Stimulated activated CD4-positive, alpha-beta T cell treated with anti-CD3 and anti-CD28 coated beads, Interleukin-2, amount 100 ng/mL, for 24 hours (primary cell): Measurements from ENCODE around the gene RBBP8NL.
"Not testable (repeated sequence)": the region's sequence is repeated elsewhere in the genome, so short reads cannot be mapped to it uniquely, and the experiment has no call there.

ENCODE experiments used
- DNase-seq, 2 donors: peaks; one replicate each; pipeline ENCODE4 v3.0.0-alpha.2; 2020

The RBBP8NL gene

GRCh38 chr20:62441987-62442539 lies 14.7 kb upstream of the RBBP8NL start:
- DNase-seq, result no peak

DNA sequence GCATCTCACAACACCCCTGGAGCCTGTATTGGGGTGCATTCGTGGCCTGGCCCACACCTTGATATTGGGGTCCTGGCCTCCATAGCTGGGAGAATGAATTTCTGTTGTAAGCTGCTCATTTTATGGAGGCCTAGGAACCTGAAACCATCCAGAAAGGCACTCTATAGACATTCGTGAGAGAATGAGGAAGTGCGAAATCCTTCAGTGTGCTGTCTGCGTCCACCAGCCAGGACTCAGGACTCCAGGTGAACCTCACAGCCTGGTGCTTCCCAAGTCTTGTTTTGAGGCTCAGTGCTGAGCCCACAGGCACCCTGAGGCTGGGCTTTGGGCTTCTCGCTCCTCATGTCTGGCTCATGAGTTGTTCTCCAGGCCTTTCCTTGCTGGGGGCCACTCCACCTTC lies 11.9 kb upstream of the RBBP8NL start:
- DNase-seq, result no peak

GRCh38 chr20:62437927-62438326 lies 10.6 kb upstream of the RBBP8NL start:
- DNase-seq, result no peak

GRCh38 chr20:62437496-62437895 lies 10.2 kb upstream of the RBBP8NL start:
- no peak for DNase-seq

DNA sequence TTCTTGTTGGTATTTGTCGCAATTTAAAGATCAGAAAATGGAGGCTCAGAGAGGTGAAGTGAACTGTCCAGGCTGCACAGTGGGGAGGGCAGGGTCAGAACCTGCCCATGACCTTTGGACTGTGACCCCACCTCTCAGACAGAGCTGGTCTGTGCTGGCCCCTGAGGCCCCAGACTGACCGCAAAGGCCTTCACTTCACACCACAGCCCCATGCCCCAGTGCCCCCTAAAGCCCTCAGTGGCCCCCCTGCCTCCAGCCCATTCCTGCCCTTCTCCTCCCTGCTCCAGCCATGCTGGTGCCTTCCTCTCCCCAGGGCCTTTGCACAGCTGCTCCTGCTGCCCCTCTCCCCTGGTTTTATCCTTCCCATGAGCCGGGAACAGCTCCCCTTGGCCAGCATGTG lies 9.4 kb upstream of the RBBP8NL start:
- DNase-seq, result no peak

DNA sequence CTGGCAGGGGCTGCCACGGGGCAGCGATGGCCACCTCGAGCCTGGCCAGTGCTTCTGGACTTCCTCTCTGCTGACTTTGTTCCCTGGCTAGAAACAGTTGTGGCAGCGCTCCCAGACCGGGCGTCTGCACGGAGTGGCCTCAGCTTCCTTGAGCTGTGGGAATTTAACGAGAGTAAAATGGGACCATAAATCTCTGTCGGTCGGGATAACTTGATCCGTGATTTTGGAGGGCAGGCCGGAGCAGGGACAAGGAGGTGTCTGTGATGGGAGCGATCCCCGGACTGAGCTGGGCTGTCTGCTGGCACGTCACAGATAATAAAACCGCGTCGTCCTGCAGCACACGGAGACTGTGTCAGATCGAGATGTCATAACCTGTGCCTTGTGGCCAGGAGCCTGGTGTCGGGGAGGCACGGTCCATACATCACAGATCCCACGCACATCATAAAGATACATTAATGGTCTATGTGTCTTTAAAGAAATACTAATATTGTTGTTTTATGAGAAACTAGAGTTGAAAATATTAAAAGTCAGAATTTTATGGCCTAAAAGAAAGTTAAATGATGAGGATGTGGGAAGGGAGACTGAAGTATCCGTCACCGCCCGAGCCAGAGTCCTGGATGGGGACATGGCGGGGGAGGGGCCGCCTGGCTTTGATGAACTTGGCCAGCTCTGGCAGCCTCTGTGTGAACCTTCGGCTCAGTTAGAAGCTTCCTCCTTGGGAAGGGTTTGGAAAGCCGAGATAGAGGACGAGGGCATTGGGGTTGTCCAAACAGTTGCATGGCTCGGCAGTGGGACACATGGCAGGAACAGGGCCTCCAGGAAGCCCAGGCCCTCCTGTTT lies 6.5 kb upstream of the RBBP8NL start:
- DNase-seq, result no peak

DNA sequence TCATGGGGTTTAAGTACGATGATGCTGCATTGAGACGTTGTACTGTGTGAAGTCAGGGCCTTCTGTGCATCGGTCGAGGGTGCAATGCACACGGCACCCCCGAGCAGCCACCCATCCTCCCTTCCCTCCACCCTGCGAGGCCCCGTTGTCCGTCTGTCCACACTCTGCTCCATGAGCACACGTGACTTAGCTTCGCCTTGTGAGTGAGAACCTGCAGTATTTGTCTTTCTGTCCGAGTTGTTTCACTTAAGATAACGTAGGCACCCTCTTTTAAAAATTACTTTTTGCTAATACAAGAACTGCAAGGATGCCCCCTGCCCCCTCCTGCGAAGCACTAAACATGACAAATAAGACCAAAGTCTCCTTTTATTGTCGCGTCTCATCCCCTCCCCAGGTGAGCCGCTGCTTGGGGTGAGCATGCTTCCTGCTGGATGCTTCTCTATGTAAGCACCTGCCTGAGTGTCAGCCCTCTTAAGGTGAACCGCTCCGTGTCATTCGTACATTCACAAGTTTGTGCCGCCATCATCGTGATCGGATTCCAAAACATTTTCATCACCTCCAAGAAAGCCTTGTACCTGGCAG lies 3.6 kb upstream of the RBBP8NL start:
- DNase-seq, result no peak

DNA sequence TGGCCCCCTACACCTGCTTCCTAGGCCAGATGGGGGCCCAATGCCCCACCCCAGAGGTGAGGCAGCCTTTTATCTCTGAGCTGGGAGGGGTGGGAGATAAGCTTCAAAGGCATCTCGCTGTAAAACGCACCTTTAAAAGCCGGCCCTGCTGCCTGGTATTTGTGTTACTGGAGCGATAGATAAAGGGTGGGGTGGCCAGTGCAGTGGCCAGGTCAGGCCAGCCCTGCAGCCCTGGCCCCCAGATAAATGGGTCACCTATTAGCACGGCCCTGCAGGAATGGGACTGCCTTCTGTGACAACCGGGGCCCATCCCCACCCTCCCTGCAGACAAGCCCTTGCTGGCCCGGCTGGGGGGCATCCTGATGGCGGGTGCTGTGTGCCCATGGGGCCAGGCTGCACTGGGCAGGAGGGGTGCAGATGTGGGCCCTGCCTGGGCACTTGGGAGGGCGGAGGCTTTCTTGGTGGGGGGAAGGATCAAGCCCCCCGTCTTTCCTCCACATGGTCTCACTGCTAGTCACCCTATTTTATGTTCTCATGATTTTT lies 3.0 kb upstream of the RBBP8NL start:
- DNase-seq, result no peak

DNA sequence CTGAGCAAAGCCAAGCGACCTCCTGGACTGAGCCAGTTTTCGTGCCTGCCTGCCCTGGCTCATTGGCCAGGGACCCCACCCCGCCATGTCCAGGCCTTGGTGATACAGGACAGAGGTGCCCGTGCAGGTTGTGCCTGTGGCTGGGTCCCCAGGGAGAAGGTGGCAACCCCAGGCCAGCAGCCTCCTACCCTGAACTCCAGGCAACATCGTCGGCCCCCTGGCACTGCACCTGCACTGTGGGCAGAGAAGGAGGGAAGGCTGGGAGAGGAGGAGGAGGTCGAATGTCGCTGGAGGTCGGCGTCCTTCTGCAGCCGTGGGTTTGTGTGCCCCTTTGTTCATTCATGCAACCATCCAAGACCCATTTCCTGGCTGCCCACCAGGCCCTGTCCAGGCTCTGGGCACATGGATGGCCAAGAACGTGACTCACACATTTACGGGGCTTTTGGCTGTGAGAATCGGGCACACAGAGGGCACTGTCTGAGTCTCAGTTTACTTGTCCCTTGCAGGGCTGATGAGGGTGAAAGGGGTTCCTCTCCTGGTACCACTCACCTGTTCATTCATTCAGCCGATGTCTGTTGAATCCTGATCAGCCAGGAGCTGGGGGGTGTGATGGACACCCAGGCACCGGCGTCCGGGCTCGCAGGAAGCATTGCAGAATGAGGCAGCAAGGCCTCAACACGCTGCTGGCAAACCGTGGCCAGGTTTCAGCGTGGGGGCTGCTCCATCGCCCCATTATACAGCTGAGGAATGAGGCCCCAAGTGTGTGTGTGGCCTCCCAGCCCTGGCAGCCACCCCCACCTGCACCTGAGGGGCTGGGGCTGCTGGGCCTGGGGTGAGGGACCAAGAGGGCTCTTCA lies 2.3 kb upstream of the RBBP8NL start:
- no peak for DNase-seq

GRCh38 chr20:62428396-62429295 lies 1.3 kb upstream of the RBBP8NL start:
- DNase-seq, result no peak

DNA sequence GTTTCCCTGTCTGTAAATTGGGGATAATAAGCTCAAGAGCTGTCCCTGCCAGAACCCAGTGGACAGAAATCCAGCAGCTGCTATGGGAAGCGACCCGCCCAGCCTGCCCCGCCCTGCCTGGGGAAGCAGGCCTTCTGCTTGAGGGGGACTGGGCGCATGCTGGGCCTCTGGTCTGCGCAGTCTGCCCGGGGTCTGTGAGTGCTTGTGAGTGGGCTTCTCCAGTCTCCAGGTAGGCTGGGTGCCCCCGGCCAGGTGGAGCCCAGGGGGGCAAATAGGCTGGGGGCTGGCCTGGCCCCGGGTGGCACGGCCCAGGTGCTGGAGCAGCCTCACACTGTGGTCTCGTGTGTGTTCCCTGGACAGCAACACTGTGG lies 648 bp upstream of the RBBP8NL start:
- no peak for DNase-seq

DNA sequence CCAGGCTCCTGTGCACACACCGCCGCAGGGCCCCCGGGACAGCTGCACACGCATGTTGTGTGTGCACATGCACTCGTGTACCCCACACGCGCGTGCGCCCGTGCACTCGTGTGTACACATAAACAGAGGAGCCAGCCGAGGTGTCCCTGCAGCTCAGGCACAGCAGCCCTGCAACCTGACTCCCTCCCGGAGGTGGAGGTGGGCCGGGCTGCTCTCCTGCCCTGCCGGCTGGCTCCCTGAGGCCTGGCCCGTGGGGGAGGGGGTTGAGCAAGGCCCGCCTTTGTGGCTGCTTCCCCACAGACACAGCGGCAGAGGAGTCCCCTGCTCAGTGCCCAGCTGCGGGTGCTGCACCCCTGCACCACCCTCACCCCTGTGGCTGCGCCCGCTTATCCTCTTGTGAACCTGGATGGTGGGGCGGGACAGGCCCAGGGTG lies 624 bp downstream of the RBBP8NL start:
- DNase-seq, result no peak

- not testable (repeated sequence) for DNase-seq
Measured at GRCh38 chr20:62426059-62426348, 1.3 kb downstream of the RBBP8NL start.

GRCh38 chr20:62425281-62426058 lies 1.9 kb downstream of the RBBP8NL start:
- no peak for DNase-seq

- no peak for DNase-seq
Measured at GRCh38 chr20:62424249-62425107, 2.9 kb downstream of the RBBP8NL start.

GRCh38 chr20:62423326-62423706 lies 4.0 kb downstream of the RBBP8NL start:
- DNase-seq, result no peak

- no peak for DNase-seq
Measured at GRCh38 chr20:62422636-62423325, 4.6 kb downstream of the RBBP8NL start.

DNA sequence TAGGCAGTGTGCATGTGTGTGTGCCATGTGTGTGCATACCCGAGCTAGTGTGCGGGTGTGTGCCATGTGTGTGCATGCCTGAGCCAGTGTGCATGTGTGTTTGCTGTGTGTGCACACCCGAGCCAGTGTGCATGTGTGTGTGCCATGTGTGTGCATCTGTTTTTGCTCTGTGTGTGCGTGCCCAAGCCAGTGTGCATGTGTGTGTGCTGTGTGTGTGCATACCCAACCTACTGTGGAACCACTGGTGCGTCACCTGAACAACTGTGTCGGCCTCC lies 5.7 kb downstream of the RBBP8NL start:
- no peak for DNase-seq

- no peak for DNase-seq
Measured at GRCh38 chr20:62420846-62421715, 6.3 kb downstream of the RBBP8NL start.
